B cell (primary cell): Measurements from ENCODE around the gene CDK4. TPM values are rescaled to one million over a fixed set of nuclear protein-coding genes. Genes with fewer than 3 reads are reported as not detected.
A peak's percentile ranks its signal among the peaks of the same experiment; 100 is the strongest.
"Not testable (repeated sequence)": the region's sequence is repeated elsewhere in the genome, so short reads cannot be mapped to it uniquely, and the experiment has no call there.

Experiments used
- ATAC-seq: fragments of 200-7000 bp; cut with Tn5 transposase; one replicate; pipeline ENCODE4 v1.10.0; 2021; ENCODE audit warnings: low read depth, mild to moderate bottlenecking, moderate number of reproducible peaks, moderate library complexity
- CTCF ChIA-PET: fragments of 350-600 bp; sonication (Branson Sonifier 250); formaldehyde crosslinking; loops from one replicate; lab custom pipeline; 2021; ENCODE audit warnings: antibody characterized with exemption, inconsistent platforms; lab: Charles Lee
- POLR2A ChIA-PET: fragments of 350-600 bp; sonication (Branson Sonifier 250); formaldehyde crosslinking; loops from one replicate; lab custom pipeline; 2021; ENCODE audit warnings: antibody characterized with exemption; lab: Charles Lee
- DNase-seq: peaks from one replicate; pipeline ENCODE4 v3.0.0; 2013
- H2AFZ ChIP-seq: 2 replicates; pipeline ENCODE4 v1.6.1; 2012; ENCODE audit warnings: mild to moderate bottlenecking, low read depth, low read length; ENCODE audit not compliant: insufficient read depth, poor library complexity, severe bottlenecking
- H3K27ac ChIP-seq, 2 donors: 1 replicate in 1 of 2; 2 replicates in 1 of 2; pipeline ENCODE4 v1.5.1; 2012 to 2013; ENCODE audit warnings: low read length in 2 of 2, mild to moderate bottlenecking in 2 of 2, moderate library complexity in 1 of 2
- H3K27me3 ChIP-seq, 4 experiments: fragments of 200-600 bp in 1 of 4; sonication (generic) in 1 of 4; replicated peaks in 1 of 4; 1 replicate in 2 of 4; 2 replicates in 2 of 4; pipeline versions ENCODE4 v1.6.1 to v1.7.0; 2013 to 2016; ENCODE audit warnings: low read length in 3 of 4, mild to moderate bottlenecking in 2 of 4, mixed read lengths in 1 of 4, moderate library complexity in 1 of 4; ENCODE audit not compliant: insufficient read depth in 4 of 4, control insufficient read depth in 3 of 4; ENCODE audit errors: control extremely low read depth in 1 of 4
- H3K36me3 ChIP-seq, 2 experiments: replicated peaks in 1 of 2; 1 replicate in 1 of 2; 2 replicates in 1 of 2; pipeline versions ENCODE4 v1.6.1 to v1.7.1; 2013; ENCODE audit warnings: low read length in 1 of 2; ENCODE audit not compliant: insufficient read depth in 2 of 2, control insufficient read depth in 1 of 2; ENCODE audit errors: control extremely low read depth in 1 of 2, extremely low read depth in 1 of 2
- H3K4me1 ChIP-seq, 2 donors: fragments of 200-600 bp in 1 of 2; sonication (generic) in 1 of 2; 1 replicate in 1 of 2; 2 replicates in 1 of 2; pipeline versions ENCODE4 v1.5.1 to v1.6.1; 2013 to 2017; ENCODE audit warnings: low read length in 2 of 2; ENCODE audit not compliant: control insufficient read depth in 2 of 2, insufficient read depth in 2 of 2
- H3K4me2 ChIP-seq: replicated peaks from 2 replicates; pipeline ENCODE3; 2012; ENCODE audit warnings: mild to moderate bottlenecking, low read depth, low read length; ENCODE audit not compliant: poor library complexity, severe bottlenecking
- H3K4me3 ChIP-seq, 5 experiments: fragments of 200-600 bp in 1 of 5; sonication (generic) in 1 of 5; 1 replicate in 3 of 5; 2 replicates in 2 of 5; pipeline versions ENCODE4 v1.5.1 to v1.7.0; 2011 to 2016; ENCODE audit warnings: low read length in 4 of 5, mild to moderate bottlenecking in 4 of 5, low read depth in 2 of 5, control low read depth in 1 of 5, moderate library complexity in 1 of 5; ENCODE audit not compliant: insufficient read depth in 1 of 5; ENCODE audit errors: control extremely low read depth in 1 of 5, extremely low read depth in 1 of 5
- H3K79me2 ChIP-seq: fragments of 200-600 bp; sonication (generic); one replicate; pipeline ENCODE4 v1.6.0; 2016; ENCODE audit warnings: low read length; ENCODE audit not compliant: control insufficient read depth, insufficient read depth
- H3K9ac ChIP-seq: fragments of 200-600 bp; sonication (generic); 2 replicates; pipeline ENCODE4 v1.6.1; 2017; ENCODE audit warnings: mild to moderate bottlenecking, low read length, moderate library complexity
- H3K9me3 ChIP-seq, 3 donors: one replicate each; pipeline versions ENCODE4 v1.6.1 to v1.7.1; 2013; ENCODE audit warnings: low read length in 2 of 3; ENCODE audit not compliant: control insufficient read depth in 2 of 3, insufficient read depth in 1 of 3; ENCODE audit errors: control extremely low read depth in 1 of 3
- H4K20me1 ChIP-seq: 2 replicates; pipeline ENCODE4 v1.6.0; 2012; ENCODE audit warnings: mild to moderate bottlenecking, low read length; ENCODE audit not compliant: insufficient read depth, control insufficient read depth, poor library complexity, severe bottlenecking
- H3K27ac Mint-ChIP-seq: one replicate; pipeline ENCODE4 v1.8.0; 2021; ENCODE audit warnings: mixed read lengths
- H3K27me3 Mint-ChIP-seq: one replicate; pipeline ENCODE4 v1.8.0; 2021; ENCODE audit warnings: mixed read lengths
- H3K4me1 Mint-ChIP-seq: one replicate; pipeline ENCODE4 v1.8.0; 2021; ENCODE audit warnings: mixed read lengths
- H3K4me3 Mint-ChIP-seq: one replicate; pipeline ENCODE4 v1.8.0; 2021; ENCODE audit warnings: mixed read lengths
- H3K9me3 Mint-ChIP-seq: one replicate; pipeline ENCODE4 v1.8.0; 2022; ENCODE audit warnings: mixed read lengths; ENCODE audit not compliant: insufficient read depth
- EZH2 ChIP-seq: IDR thresholded peaks from 2 replicates; pipeline ENCODE4 v1.6.1; 2012; ENCODE audit warnings: borderline replicate concordance, low read depth, mild to moderate bottlenecking, moderate library complexity, low read length; ENCODE audit not compliant: insufficient read depth, poor library complexity, severe bottlenecking
- WGBS: methylation state at CpG from one replicate; pipeline ENCODE4 v1.1.5; 2013; ENCODE audit warnings: missing lambda C conversion rate; ENCODE audit not compliant: insufficient coverage; 5-methylcytosine and 5-hydroxymethylcytosine counted together
- intact Hi-C: fragments of 100-400 bp; cut with micrococcal nuclease; formaldehyde crosslinking; loops from one replicate; pipeline ENCODE4 v1.10.0; 2022
- polyA plus RNA-seq: library from polyadenylated mRNA; depleted of rRNA; stranded (reverse); fragments of >200 nt; gene quantifications from 2 replicates; pipeline ENCODE4 v1.2.3, GENCODE V29; 2012
- total RNA-seq, 2 donors: library from RNA; stranded (reverse); fragments of 120-200 nt in 1 of 2; gene quantifications; 1 replicate in 1 of 2; 2 replicates in 1 of 2; pipeline versions ENCODE4 v1.2.3 to v1.2.4, GENCODE V29; 2013 to 2022
- TF ChIP-seq, protein P1 (sequence below): fragments of 200-600 bp; IDR thresholded peaks from one replicate; pipeline ENCODE4 v1.8.0; 2022; ENCODE audit warnings: antibody characterized with exemption, mild to moderate bottlenecking

CDK4 gene
- total and polyA plus RNA-seq, 2 donors (not counting 1 experiment from before 2014, with no cell fraction given): 34.8 to 44.6 TPM

DNA sequence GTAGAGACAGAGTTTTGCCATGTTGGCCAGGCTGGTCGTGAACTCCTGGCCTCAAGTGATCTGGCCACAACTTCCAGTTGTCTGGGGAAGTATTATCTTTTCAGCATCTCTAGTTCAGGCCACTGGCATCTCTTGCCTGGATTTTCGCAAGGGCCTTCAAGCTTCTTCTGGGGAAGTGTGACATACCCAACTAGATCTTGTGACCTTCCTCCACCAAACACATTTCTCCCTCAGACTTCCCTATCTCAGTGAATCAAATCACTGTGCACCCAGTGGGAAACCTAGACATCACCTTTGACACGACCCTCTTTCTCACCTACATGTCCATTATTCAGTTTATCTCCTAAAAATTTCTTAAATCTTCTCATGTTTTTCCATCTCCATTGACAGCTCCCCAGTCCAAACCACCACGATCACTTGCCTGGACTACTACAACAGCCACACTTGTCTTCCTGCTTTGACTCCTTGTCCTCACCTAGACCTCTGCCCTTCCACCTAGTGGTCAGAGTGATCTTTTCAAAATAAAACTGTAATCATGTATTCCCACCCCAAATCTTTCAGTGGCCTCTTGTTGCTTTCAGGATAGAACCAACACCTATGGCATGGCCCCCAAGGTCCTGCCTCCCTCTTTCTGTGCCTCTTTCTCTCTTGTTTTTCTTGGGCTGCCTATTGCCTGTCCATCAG is 23.6 kb upstream of the CDK4 start:
- WGBS: 100% methylated on average over 4 of the region's 4 CpGs
- TF ChIP-seq EZH2: no peak
- TF ChIP-seq, protein P1, sequence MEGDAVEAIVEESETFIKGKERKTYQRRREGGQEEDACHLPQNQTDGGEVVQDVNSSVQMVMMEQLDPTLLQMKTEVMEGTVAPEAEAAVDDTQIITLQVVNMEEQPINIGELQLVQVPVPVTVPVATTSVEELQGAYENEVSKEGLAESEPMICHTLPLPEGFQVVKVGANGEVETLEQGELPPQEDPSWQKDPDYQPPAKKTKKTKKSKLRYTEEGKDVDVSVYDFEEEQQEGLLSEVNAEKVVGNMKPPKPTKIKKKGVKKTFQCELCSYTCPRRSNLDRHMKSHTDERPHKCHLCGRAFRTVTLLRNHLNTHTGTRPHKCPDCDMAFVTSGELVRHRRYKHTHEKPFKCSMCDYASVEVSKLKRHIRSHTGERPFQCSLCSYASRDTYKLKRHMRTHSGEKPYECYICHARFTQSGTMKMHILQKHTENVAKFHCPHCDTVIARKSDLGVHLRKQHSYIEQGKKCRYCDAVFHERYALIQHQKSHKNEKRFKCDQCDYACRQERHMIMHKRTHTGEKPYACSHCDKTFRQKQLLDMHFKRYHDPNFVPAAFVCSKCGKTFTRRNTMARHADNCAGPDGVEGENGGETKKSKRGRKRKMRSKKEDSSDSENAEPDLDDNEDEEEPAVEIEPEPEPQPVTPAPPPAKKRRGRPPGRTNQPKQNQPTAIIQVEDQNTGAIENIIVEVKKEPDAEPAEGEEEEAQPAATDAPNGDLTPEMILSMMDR: no peak
- Histone ChIP-seq H3K4me3 (no peak overlapping the region), H3K27me3 (no peaks in the 10 kb centered on the region), H3K9ac (no peak overlapping the region), H3K27ac (no peak overlapping the region), H3K4me1 (peaks cover 10 to 20% of the 10 kb centered on the region in 2 donors), H3K36me3 (no peaks in the 10 kb centered on the region), H3K79me2 (no peaks in the 10 kb centered on the region), H3K4me2 (no peak overlapping the region), H2AFZ (no peak overlapping the region), H4K20me1 (no peaks in the 10 kb centered on the region), H3K9me3 (no peaks in the 10 kb centered on the region)
- ChIA-PET POLR2A (no interaction called here), CTCF (interaction anchor here (1.1 to 3.1 kb wide), 2 partner anchors 10 to 19 kb away, joined by 4 to 11 read pairs; no protein-coding TSS in a partner anchor)
- ATAC-seq: no peak
- peaks cover 12% of the 10 kb centered on the region for H3K4me1 Mint-ChIP-seq
- peak; percentile 10 for DNase-seq
- no peak overlapping the region for H3K4me3 Mint-ChIP-seq
- intact Hi-C loops: no loop called here
- no peaks in the 10 kb centered on the region for H3K27me3 Mint-ChIP-seq
- no peak overlapping the region for H3K27ac Mint-ChIP-seq
- no peaks in the 10 kb centered on the region for H3K9me3 Mint-ChIP-seq

GRCh38 chr12:57775044-57775443 is 22.9 kb upstream of the CDK4 start:
- DNase-seq (no peak), ATAC-seq (no peak)
- Histone ChIP-seq H3K4me3 (no peak overlapping the region), H2AFZ (no peak overlapping the region), H3K36me3 (no peaks in the 10 kb centered on the region), H3K79me2 (no peaks in the 10 kb centered on the region), H3K27me3 (no peaks in the 10 kb centered on the region), H3K4me1 (peaks cover 10 to 20% of the 10 kb centered on the region in 2 donors), H3K4me2 (no peak overlapping the region), H3K9me3 (no peaks in the 10 kb centered on the region), H3K9ac (no peak overlapping the region), H3K27ac (no peak overlapping the region), H4K20me1 (no peaks in the 10 kb centered on the region)
- POLR2A ChIA-PET: interaction anchor here (0.7 kb wide), 1 partner anchor 15 kb away, joined by 4 read pairs; no protein-coding TSS in a partner anchor
- TF ChIP-seq EZH2: no peak
- TF ChIP-seq, protein P1: no peak
- CTCF ChIA-PET: interaction anchor here (0.7 to 3.1 kb wide), 3 partner anchors 9 to 131 kb away, joined by 3 to 11 read pairs (median 4); no protein-coding TSS in a partner anchor
- H3K27me3 Mint-ChIP-seq: no peaks in the 10 kb centered on the region
- peaks cover 14% of the 10 kb centered on the region for H3K4me1 Mint-ChIP-seq
- no CpG with 5 or more reads among the region's 3 CpGs for WGBS
- no peak overlapping the region for H3K4me3 Mint-ChIP-seq
- intact Hi-C loops: no loop called here
- H3K27ac Mint-ChIP-seq: no peak overlapping the region
- H3K9me3 Mint-ChIP-seq: no peaks in the 10 kb centered on the region

GRCh38 chr12:57774634-57775033 is 22.5 kb upstream of the CDK4 start:
- 93% methylated on average over 6 of the region's 11 CpGs for WGBS
- DNase-seq: peak; percentile 10
- H3K9ac ChIP-seq, H3K9me3 Mint-ChIP-seq, H3K27me3 Mint-ChIP-seq, ATAC-seq, H3K4me3 Mint-ChIP-seq, H3K79me2 ChIP-seq, H3K4me2 ChIP-seq, H3K27ac ChIP-seq, H3K4me3 ChIP-seq, H3K27ac Mint-ChIP-seq, intact Hi-C loops, H3K36me3 ChIP-seq, H3K27me3 ChIP-seq, H4K20me1 ChIP-seq, H3K9me3 ChIP-seq, H2AFZ ChIP-seq: not testable (repeated sequence)
- CTCF ChIA-PET: interaction anchor here (0.7 to 3.1 kb wide), 3 partner anchors 9 to 132 kb away, joined by 3 to 11 read pairs (median 4); no protein-coding TSS in a partner anchor
- POLR2A ChIA-PET: interaction anchor here (0.7 kb wide), 1 partner anchor 15 kb away, joined by 4 read pairs; no protein-coding TSS in a partner anchor
- peaks cover 10 to 20% of the 10 kb centered on the region in 2 donors for H3K4me1 ChIP-seq
- peaks cover 14% of the 10 kb centered on the region for H3K4me1 Mint-ChIP-seq
